Tibial nerve (tissue), 4 donors: ENCODE measurements around the gene PLCE1.

ENCODE experiments used
- EP300 ChIP-seq, 2 donors: sonication (generic); formaldehyde crosslinking; IDR thresholded peaks; one replicate each; pipeline ENCODE4 v1.6.1; 2017; ENCODE audit warnings: antibody characterized with exemption in 2 of 2, mild to moderate bottlenecking in 1 of 2
- POLR2A ChIP-seq, 2 donors: fragments of 450-650 bp; IDR thresholded peaks; one replicate each; pipeline ENCODE4 v1.6.1; 2017; ENCODE audit warnings: antibody characterized with exemption in 2 of 2, mild to moderate bottlenecking in 2 of 2, moderate library complexity in 2 of 2
- TF ChIP-seq, protein P1 (sequence below), 5 experiments: fragments of 200-600 bp in 3 of 5; fragments of 450-650 bp in 2 of 5; sonication (generic) in 3 of 5; IDR thresholded peaks; one replicate each; pipeline ENCODE4 v1.5.1; 2016 to 2019; ENCODE audit warnings: antibody characterized with exemption in 5 of 5, mild to moderate bottlenecking in 3 of 5, moderate library complexity in 2 of 5

DNA sequence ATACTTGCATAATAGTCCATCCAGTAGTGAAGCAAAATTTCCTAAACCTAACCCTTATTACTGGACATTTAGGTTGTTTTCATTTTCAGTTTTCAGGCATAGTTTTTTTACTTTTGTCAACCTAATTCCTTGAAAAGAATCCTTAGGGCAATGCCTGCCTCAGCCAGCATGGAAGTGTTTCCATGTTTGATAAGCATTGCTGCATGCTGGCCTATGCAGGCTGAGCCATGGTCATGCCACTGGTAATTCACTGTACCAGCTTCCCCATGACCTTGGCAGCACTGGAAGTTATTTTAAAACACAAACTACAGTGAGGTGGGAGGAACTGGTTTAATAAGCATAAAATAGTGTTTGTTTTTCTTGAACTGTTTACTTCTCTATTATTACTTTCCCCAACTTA, 27.8 kb upstream of the PLCE1 start:
- TF ChIP-seq, protein P1, sequence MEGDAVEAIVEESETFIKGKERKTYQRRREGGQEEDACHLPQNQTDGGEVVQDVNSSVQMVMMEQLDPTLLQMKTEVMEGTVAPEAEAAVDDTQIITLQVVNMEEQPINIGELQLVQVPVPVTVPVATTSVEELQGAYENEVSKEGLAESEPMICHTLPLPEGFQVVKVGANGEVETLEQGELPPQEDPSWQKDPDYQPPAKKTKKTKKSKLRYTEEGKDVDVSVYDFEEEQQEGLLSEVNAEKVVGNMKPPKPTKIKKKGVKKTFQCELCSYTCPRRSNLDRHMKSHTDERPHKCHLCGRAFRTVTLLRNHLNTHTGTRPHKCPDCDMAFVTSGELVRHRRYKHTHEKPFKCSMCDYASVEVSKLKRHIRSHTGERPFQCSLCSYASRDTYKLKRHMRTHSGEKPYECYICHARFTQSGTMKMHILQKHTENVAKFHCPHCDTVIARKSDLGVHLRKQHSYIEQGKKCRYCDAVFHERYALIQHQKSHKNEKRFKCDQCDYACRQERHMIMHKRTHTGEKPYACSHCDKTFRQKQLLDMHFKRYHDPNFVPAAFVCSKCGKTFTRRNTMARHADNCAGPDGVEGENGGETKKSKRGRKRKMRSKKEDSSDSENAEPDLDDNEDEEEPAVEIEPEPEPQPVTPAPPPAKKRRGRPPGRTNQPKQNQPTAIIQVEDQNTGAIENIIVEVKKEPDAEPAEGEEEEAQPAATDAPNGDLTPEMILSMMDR (IDR thresholded peaks at IDR 0.05) = no peak
- TF ChIP-seq EP300 (IDR thresholded peaks at IDR 0.05) (no peak), POLR2A (IDR thresholded peaks at IDR 0.05) (no peak)
